Endothelial cell of umbilical vein (primary cell): ENCODE measurements around the gene OPTC. TPM values are rescaled to one million over a fixed set of nuclear protein-coding genes. Genes with fewer than 3 reads are reported as not detected.

ENCODE experiments used
- BruUV-seq: library from RNA; stranded (reverse); fragments of 400-500 nt; replicated peaks from 2 replicates; lab custom pipeline; 2021; lab: Mats Ljungman, UMichigan
- CTCF ChIA-PET: fragments of 300-600, 350-600 bp; sonication (Branson Sonifier 250); formaldehyde crosslinking; loops from one replicate; lab custom pipeline; 2021; ENCODE audit warnings: antibody characterized with exemption, inconsistent platforms; lab: Charles Lee
- POLR2A ChIA-PET: fragments of 300-600, 350-600 bp; sonication (Branson Sonifier 250); formaldehyde crosslinking; loops from one replicate; lab custom pipeline; 2021; ENCODE audit warnings: antibody characterized with exemption, inconsistent platforms; lab: Charles Lee
- DNase-seq: peaks from one replicate; pipeline ENCODE4 v3.0.0-alpha.2; 2011; ENCODE audit warnings: low read depth, low spot score
- FAIRE-seq: peaks from 2 replicates; lab custom pipeline; 2011; peaks lifted over from hg19 to GRCh38; lab: Jason Lieb, UNC
- H2AFZ ChIP-seq: 2 replicates; pipeline ENCODE4 v1.6.0; 2012; ENCODE audit warnings: low read depth, low read length, control low read depth, inconsistent platforms
- H3K27ac ChIP-seq: 2 replicates; pipeline ENCODE4 v1.5.1; 2011; ENCODE audit warnings: low read depth, mild to moderate bottlenecking, control low read depth, low read length, moderate library complexity; ENCODE audit not compliant: insufficient read depth
- H3K27me3 ChIP-seq, 2 experiments: 2 replicates each; pipeline versions ENCODE4 v1.6.0 to v1.6.1; 2011; ENCODE audit warnings: low read length in 2 of 2, mixed read lengths in 1 of 2; ENCODE audit not compliant: control insufficient read depth in 2 of 2, insufficient read depth in 2 of 2
- H3K36me3 ChIP-seq, 2 experiments: 2 replicates in 1 of 2; 3 replicates in 1 of 2; pipeline ENCODE4 v1.5.1; 2011; ENCODE audit warnings: low read length in 2 of 2, mild to moderate bottlenecking in 1 of 2, moderate library complexity in 1 of 2; ENCODE audit not compliant: control insufficient read depth in 2 of 2, insufficient read depth in 2 of 2; ENCODE audit errors: extremely low read depth in 1 of 2
- H3K4me1 ChIP-seq: 3 replicates; pipeline ENCODE4 v1.5.1; 2011; ENCODE audit warnings: mild to moderate bottlenecking, low read length; ENCODE audit not compliant: control insufficient read depth, insufficient read depth; ENCODE audit errors: extremely low read depth
- H3K4me2 ChIP-seq: 2 replicates; pipeline ENCODE4 v1.6.1; 2011; ENCODE audit warnings: low read length, control low read depth, mixed read lengths; ENCODE audit not compliant: insufficient read depth
- H3K4me3 ChIP-seq, 3 experiments: fragments of 200-600 bp in 1 of 3; sonication (generic), shearing (Covaris generic) in 1 of 3; replicated peaks in 1 of 3; 2 replicates each; pipeline ENCODE4 v1.5.1; 2011 to 2016; ENCODE audit warnings: control low read depth in 3 of 3, low read length in 3 of 3, mild to moderate bottlenecking in 2 of 3, inconsistent platforms in 1 of 3, low read depth in 1 of 3, moderate library complexity in 1 of 3; ENCODE audit not compliant: insufficient read depth in 1 of 3
- H3K79me2 ChIP-seq: 2 replicates; pipeline ENCODE4 v1.6.0; 2012; ENCODE audit warnings: low read length, inconsistent platforms; ENCODE audit not compliant: control insufficient read depth, insufficient read depth
- H3K9ac ChIP-seq: replicated peaks from 2 replicates; pipeline ENCODE3; 2011; ENCODE audit warnings: low read length, control low read depth; ENCODE audit not compliant: insufficient read depth; ENCODE audit errors: extremely low read depth
- H3K9me1 ChIP-seq: replicated peaks from 3 replicates; pipeline ENCODE4 v1.6.0; 2011; ENCODE audit warnings: mild to moderate bottlenecking, low read length; ENCODE audit not compliant: control insufficient read depth, insufficient read depth; ENCODE audit errors: extremely low read depth
- H3K9me3 ChIP-seq: replicated peaks from 2 replicates; pipeline ENCODE4 v1.5.1; 2012; ENCODE audit warnings: low read length, inconsistent platforms; ENCODE audit not compliant: control insufficient read depth, insufficient read depth
- H4K20me1 ChIP-seq: replicated peaks from 2 replicates; pipeline ENCODE3; 2011; ENCODE audit warnings: mild to moderate bottlenecking, low read length; ENCODE audit not compliant: control insufficient read depth, insufficient read depth; ENCODE audit errors: extremely low read depth
- CTCF ChIP-seq, 2 donors: IDR thresholded peaks; 1 replicate in 1 of 2; 2 replicates in 1 of 2; pipeline ENCODE4 v1.5.1; 2011; ENCODE audit warnings: low read length in 2 of 2, mild to moderate bottlenecking in 2 of 2, moderate library complexity in 2 of 2, control low read depth in 1 of 2, inconsistent platforms in 1 of 2, low read depth in 1 of 2; ENCODE audit not compliant: insufficient read depth in 1 of 2; ENCODE audit errors: extremely low read depth in 1 of 2
- EZH2 ChIP-seq: IDR thresholded peaks from 2 replicates; pipeline ENCODE4 v1.6.1; 2012; ENCODE audit warnings: borderline replicate concordance, low read depth, mild to moderate bottlenecking, moderate library complexity, low read length, inconsistent platforms; ENCODE audit not compliant: severe bottlenecking
- FOS ChIP-seq: IDR thresholded peaks from 2 replicates; pipeline ENCODE4 v1.6.1; 2011; ENCODE audit warnings: mild to moderate bottlenecking, low read length, moderate library complexity, borderline replicate concordance; ENCODE audit not compliant: insufficient read depth
- GATA2 ChIP-seq: IDR thresholded peaks from 2 replicates; pipeline ENCODE4 v1.7.0; 2011; ENCODE audit warnings: low read depth, mild to moderate bottlenecking, moderate library complexity, mixed read lengths, low read length; ENCODE audit not compliant: insufficient read length, insufficient read depth
- JUN ChIP-seq: IDR thresholded peaks from 2 replicates; pipeline ENCODE4 v1.6.1; 2011; ENCODE audit warnings: borderline replicate concordance, low read depth; ENCODE audit not compliant: insufficient read length, insufficient read depth
- MYC ChIP-seq: IDR thresholded peaks from one replicate; pipeline ENCODE4 v1.6.1; 2011; ENCODE audit warnings: mild to moderate bottlenecking, low read depth, low read length
- POLR2A ChIP-seq: IDR thresholded peaks from 2 replicates; pipeline ENCODE4 v1.6.1; 2012; ENCODE audit warnings: low read depth, mild to moderate bottlenecking, control low read depth, low read length
- POLR2AphosphoS5 ChIP-seq: IDR thresholded peaks from 2 replicates; pipeline ENCODE4 v1.6.1; 2012; ENCODE audit warnings: low read depth, mild to moderate bottlenecking, control low read depth, low read length, moderate library complexity; ENCODE audit not compliant: insufficient read depth
- dilution Hi-C: fragments of 300-500 bp; cut with MboI; formaldehyde crosslinking; loops from one replicate; pipeline ENCODE4 v1.15.0; 2019; ENCODE audit warnings: low sequenced_read_pairs; ENCODE audit not compliant: extremely low pct_ligation_motif_present
- intact Hi-C: fragments of 100-400 bp; cut with micrococcal nuclease; formaldehyde crosslinking; loops from one replicate; pipeline ENCODE4 v1.10.0; 2022
- polyA plus RNA-seq, 4 experiments: library from polyadenylated mRNA; depleted of rRNA in 3 of 4; stranded (reverse) in 3 of 4; unstranded in 1 of 4; fragments of >200 nt; gene quantifications; 2 replicates each; pipeline versions ENCODE4 v1.2.1 to v1.2.3, GENCODE V29; 2011 to 2012; ENCODE audit warnings: missing spikeins in 1 of 4
- total RNA-seq: library from RNA; stranded (reverse); gene quantifications from 2 replicates; pipeline ENCODE4 v1.2.3, GENCODE V29; 2021
- TF ChIP-seq, protein P1 (sequence below): IDR thresholded peaks from 2 replicates; pipeline ENCODE4 v1.6.1; 2011; ENCODE audit not compliant: insufficient read depth, insufficient read length

Gene OPTC
- total and polyA plus RNA-seq, 2 donors (not counting 3 experiments of a cell fraction or from before 2014, with no cell fraction given): not detected

- Histone ChIP-seq H3K9ac (no peak overlapping the region), H3K27me3 (peaks cover 20 to 28% of the 10 kb centered on the region in 2 experiments), H3K79me2 (no peaks in the 10 kb centered on the region), H3K4me3 (no peak overlapping the region), H3K4me2 (no peak overlapping the region), H3K9me1 (no peaks in the 10 kb centered on the region), H3K36me3 (no peaks in the 10 kb centered on the region), H3K4me1 (peaks cover 7% of the 10 kb centered on the region), H4K20me1 (no peaks in the 10 kb centered on the region), H3K9me3 (no peaks in the 10 kb centered on the region), H2AFZ (no peak overlapping the region), H3K27ac (no peak overlapping the region)
- TF ChIP-seq, protein P1, sequence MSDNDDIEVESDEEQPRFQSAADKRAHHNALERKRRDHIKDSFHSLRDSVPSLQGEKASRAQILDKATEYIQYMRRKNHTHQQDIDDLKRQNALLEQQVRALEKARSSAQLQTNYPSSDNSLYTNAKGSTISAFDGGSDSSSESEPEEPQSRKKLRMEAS: no peak
- TF ChIP-seq CTCF (IDR thresholded peaks at IDR 0.05; ENCODE audit: extremely low read depth in 1 of 2, insufficient read depth in 1 of 2, low read depth in 1 of 2, low read length in 2 of 2): no peak
- TF ChIP-seq POLR2AphosphoS5: no peak
- TF ChIP-seq JUN: no peak
- no peak for TF ChIP-seq GATA2
- no peak for TF ChIP-seq POLR2A
- no peak for TF ChIP-seq FOS
- no peak for TF ChIP-seq MYC
- TF ChIP-seq EZH2: no peak
- CTCF ChIA-PET: interaction anchor here (1.4 to 2.7 kb wide), 4 partner anchors 8 to 212 kb away, joined by 3 to 12 read pairs (median 6); no protein-coding TSS in a partner anchor
- intact Hi-C loops (no loop called here), dilution Hi-C loops (no loop called here)
- FAIRE-seq: no peak
- POLR2A ChIA-PET: no interaction called here
- DNase-seq: no peak
- BruUV-seq: no TSS peak
Measured at GRCh38 chr1:203479646-203480045, 14.3 kb upstream of the OPTC start.
